GM21390 (cell line): ENCODE measurements around the gene GOLGA6C.
"Not testable (repeated sequence)": the region's sequence is repeated elsewhere in the genome, so short reads cannot be mapped to it uniquely, and the experiment has no call there.

Experiments used
- ATAC-seq: cut with Tn5 transposase; IDR thresholded peaks from one replicate; pipeline ENCODE4 v1.9.1; 2021; ENCODE audit not compliant: unreplicated experiment

GOLGA6C gene

GRCh38 chr15:75258034-75258433 is at the start of gene GOLGA6C:
Gene GOLGA6C, plus strand, starts transcription at chr15:75258334. Its CDS starts 265 bp downstream, at chr15:75258599.
- not testable (repeated sequence) for ATAC-seq

- ATAC-seq, result no peak
Observed at GRCh38 chr15:75208501-75209288, 49.4 kb upstream of the GOLGA6C start.

GRCh38 chr15:75209289-75209676 is 48.9 kb upstream of the GOLGA6C start:
- ATAC-seq, result no peak

GRCh38 chr15:75210811-75211230 is 47.3 kb upstream of the GOLGA6C start:
- no peak for ATAC-seq

- ATAC-seq, result no peak
Observed at GRCh38 chr15:75211436-75212199, 46.5 kb upstream of the GOLGA6C start.

- ATAC-seq, result no peak
Observed at GRCh38 chr15:75212200-75212858, 45.8 kb upstream of the GOLGA6C start.

- no peak for ATAC-seq
Observed at GRCh38 chr15:75213212-75213767, 44.8 kb upstream of the GOLGA6C start.

GRCh38 chr15:75213768-75214221 is 44.3 kb upstream of the GOLGA6C start:
- no peak for ATAC-seq

GRCh38 chr15:75214293-75215096 is 43.6 kb upstream of the GOLGA6C start:
- no peak for ATAC-seq

- no peak for ATAC-seq
Observed at GRCh38 chr15:75215107-75216004, 42.8 kb upstream of the GOLGA6C start.

- no peak for ATAC-seq
Observed at GRCh38 chr15:75217012-75217411, 41.1 kb upstream of the GOLGA6C start.

- not testable (repeated sequence) for ATAC-seq
Observed at GRCh38 chr15:75217574-75217973, 40.6 kb upstream of the GOLGA6C start.

GRCh38 chr15:75219507-75219929 is 38.6 kb upstream of the GOLGA6C start:
- ATAC-seq, result not testable (repeated sequence)

- ATAC-seq, result no peak
Observed at GRCh38 chr15:75223688-75224087, 34.4 kb upstream of the GOLGA6C start.

- no peak for ATAC-seq
Observed at GRCh38 chr15:75224281-75224680, 33.9 kb upstream of the GOLGA6C start.

- not testable (repeated sequence) for ATAC-seq
Observed at GRCh38 chr15:75225102-75225836, 32.9 kb upstream of the GOLGA6C start.

GRCh38 chr15:75225951-75226732 is 32.0 kb upstream of the GOLGA6C start:
- ATAC-seq, result no peak

GRCh38 chr15:75227112-75227511 is 31.0 kb upstream of the GOLGA6C start:
- not testable (repeated sequence) for ATAC-seq
